ENCODE data around the gene SLC41A1.
A peak's percentile ranks its signal among the peaks of the same experiment; 100 is the strongest.

The SLC41A1 gene

DNA sequence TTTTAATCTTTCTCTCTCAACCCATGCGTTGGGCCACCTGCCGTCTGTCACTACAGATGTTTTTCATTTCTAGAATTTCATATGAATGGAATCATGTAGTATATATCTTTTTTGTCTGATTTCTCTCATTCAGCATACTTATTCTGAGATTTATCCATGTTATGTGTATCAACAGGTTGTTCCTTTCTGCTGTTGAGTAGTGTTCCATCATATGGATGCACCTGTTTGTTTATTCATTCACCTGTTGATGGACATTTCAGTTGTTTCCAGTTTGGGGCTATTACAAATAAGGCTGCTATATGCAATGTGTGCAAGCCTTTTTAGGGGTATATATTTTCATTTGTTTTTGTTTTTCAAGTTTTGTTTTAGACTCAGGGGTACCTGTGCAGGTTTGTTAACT is 9.4 kb upstream of the SLC41A1 start:
- DNase-seq: no peak

DNA sequence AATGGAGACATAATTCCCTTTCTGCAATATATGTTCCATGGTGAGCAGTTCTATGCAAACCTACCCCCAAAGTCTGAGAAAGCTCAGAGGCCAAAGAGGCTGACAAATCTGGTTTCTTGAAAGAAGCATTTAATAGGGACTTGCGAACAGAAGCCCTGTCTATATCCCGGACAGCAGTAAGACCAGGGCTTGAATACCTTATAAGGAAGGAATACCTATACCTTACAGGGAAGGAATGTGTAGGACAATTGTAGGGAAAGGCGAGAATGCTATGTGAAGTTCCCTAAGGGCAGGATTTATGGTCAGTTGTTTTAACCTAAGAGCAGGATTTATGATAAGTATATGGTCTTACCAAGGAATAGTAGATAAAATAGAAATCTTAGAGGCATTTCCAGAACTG is 5.0 kb upstream of the SLC41A1 start:
- DNase-seq: no peak

DNA sequence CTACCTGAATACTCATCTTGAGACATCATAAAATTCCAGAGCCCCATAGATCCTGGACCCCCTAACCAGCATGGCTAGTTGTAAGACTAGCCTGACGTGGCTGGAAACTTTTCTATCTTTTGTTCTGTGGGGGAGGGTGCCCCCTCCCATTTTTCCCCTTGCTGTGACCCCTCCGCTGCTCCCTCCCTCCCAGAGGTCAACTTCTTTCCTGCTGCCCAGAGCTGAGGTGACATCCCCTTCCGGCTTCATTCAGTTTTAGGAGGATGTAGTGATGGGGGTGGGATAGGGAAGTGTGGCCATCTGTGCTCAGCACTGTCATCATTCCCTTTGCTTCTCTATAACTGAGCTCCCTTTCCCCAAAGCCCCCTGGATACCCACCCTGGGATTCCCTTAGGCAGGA is 4.4 kb upstream of the SLC41A1 start:
- DNase-seq: no peak

DNA sequence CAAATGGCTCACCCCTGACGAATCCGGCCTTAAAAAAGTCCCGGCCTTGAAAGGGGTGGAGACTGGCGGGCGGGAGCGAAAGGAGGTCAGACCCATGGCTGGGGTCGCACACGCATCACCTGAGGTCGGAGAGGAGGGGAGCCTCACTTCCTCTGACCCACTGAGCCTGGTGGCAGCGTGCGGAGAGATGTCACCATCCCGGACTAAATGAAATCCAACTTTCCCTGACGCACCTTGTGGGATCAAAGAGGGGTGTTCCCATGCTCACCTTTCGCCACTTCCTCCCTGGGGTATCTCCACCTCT is 709 bp upstream of the SLC41A1 start:
- peak; percentile 66 for DNase-seq

DNA sequence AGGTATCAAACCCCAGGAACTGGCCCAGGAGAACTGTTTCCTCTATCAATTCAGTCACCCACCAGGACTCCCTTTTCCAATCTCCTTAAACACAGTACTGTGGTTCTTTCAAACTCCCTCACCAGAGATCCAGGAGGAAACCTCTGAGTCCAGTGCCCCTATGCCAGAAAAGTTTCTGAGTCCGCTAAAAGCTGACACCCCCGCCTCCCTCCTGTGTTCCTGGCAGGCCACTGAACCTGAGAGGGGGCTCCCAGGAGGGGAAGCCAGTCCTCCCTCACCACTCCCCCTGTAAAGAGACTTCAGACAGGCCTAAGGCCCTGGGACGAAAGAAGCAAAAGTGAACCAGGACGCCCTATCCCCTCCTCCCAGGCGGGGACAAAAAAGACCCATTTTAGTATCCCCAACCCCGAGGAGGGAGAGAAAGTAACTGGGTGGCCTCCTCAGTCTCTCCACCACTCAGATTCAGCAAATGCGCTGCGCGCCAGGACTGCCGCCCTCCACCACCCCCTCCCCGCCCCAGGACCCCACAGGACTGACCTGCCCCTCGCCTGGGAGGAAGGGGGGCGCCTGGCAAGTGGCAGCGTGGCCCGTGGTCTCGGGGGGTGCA is 624 bp downstream of the SLC41A1 start:
- peak; percentile 9 for DNase-seq

DNA sequence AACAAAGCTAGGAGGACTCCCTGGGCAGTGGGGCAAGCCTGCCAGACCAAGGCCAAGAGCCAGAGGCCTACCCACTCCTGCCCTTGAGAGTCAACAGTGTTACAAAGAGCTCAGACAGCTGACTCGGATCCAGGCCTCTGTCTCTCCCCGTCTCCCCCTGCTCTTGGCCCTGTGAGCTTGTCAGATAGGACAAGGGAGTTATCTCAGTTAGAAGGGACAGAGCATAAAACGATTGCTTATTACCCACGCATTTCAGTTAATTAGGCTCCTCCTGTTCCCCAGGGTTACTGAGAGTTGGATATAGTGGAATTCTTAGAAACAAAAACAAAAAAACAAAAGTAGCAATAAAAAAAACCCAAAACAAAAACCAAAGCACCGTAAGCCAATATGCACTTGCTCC is 1.3 kb downstream of the SLC41A1 start:
- no peak for DNase-seq

DNA sequence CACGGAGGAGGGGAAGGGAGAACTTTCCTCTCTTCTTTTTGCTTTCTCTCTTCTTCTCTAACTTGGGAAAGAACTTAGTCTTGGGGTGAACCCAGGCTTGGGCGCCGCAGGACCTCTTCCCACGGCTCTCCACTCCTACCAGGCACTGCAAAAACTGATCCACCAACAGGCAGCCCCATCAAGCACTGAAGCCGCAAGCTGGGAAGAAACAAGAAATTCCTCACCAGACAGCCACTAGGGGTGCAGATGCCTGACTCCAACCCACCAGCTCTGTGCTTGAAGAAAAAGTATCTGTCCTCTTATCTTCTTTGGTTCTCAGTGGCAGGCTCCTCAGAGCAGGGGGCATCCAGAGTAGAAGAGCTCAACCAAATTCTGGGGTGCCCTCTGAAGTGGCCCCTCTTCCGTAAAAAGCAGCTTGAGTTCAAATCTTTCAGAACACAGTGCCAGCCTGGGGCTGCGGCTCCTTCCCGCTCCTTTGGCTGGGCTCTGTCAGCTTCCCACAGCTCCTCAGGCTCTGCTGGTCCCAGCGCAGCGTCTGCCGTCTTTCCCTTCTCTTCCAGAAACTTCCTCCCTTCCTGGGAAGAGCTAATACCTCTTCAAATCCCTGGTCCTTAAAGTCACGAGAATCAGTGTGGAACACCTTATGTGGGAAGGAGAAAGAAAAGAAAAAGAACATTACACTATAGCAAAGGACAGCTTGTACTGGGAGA is 2.4 kb downstream of the SLC41A1 start:
- DNase-seq: peak; percentile 22

DNA sequence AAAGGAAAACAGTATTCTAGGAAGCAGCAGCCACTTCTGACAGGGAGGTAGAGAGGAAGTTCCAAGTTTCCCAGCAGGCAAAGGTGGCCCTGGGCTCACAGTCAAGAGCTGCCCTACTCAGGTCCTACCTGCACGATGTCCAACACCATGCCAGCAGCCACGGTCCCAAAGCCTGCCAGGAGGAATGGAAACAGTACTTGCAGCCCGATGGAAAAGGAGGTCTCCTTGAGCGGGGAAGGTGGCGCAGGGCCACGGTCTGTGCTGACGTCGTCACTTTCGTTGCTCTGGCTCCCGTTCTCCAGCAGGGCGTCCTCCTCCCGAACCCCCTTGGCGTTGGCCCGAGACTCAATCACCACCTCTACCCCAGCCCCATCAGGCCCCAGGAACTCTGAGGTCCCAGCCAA is 3.1 kb downstream of the SLC41A1 start:
- no peak for DNase-seq

DNA sequence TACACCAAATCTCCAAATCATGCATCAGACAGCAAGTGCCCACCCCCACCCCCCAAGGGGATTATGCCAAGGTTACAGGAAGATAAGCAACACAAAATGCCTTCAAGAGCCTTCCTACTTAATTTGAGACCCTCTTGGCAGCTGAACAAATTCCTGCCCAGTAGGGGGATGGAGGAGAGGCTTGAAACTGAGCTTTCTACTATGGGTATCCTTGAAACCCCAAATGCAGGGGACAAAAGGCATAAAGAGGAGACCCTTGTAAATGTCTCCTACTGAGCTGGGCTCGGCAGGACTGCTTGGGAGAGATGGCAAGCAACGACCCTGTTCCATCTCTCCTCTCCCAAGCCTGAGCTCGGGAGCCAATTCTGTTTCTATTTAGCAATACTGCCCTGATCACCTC is 3.5 kb downstream of the SLC41A1 start:
- no peak for DNase-seq

DNA sequence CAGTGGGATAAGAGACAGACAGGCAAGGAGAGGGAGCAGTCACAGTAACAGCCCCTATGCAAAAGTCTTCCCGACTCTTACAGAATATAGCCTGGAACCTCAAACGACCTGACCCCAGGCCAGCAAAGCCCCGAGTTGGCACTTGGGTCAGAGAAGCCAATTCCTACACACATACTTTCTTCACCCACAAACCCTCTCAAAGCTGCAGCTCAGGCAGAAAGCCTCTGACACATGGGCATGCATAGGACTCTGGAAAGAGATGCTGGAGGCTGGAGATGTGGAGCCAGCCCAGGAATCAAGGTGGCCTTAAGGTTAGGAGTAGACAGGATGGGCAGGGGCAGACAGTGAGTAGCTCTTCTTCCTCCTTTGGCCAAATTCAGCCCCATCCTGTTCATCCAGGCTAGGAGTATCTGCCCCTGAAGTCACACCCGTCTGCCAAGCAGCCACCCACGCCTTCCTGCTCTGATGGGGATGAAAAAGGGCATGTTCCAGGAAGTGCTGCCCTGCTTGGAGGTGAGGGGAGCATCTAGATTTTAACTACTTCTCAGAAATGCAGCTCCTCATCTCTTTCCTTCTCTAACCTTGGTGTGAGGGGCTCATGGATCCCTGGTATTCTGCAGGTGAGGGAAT is 7.8 kb downstream of the SLC41A1 start:
- DNase-seq: no peak

DNA sequence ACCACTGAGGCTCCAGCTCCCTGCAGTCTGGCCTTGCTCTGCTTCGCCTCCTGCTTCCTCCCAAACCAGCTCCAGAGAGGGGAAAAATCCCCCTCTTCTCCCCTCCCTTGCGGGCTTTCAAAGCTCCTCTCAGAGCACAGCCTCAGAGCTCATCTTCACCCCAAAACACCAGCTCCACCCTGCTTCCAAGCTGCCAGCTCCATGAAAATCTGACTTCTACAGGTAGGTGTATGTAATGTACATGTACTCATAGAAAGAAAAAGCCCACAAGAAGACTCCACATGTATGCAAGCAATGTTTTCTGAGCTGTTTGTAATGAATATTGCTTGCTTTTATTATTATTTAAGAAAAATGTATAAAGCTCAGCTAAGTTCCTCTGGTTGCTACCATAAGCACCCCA is 8.4 kb downstream of the SLC41A1 start:
- DNase-seq: no peak

DNA sequence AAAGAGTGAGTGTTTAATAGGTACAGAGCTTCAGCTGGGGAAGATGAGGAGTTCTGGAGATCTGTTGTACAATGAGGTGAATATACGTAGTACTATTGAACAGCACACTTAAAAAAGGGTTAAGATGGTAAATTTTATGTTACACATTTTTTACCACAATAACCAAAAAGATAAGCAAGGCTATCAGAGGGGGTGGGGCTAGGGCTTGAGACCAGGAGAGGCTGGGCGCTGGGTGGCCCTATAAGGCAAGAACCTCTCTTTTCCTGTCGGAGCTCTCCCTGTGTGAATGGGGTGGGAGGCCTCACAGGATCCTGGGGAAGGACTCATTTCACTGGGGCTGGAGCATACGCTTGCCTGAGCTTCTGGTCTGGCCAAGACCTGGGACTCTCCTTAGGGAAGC is 9.0 kb downstream of the SLC41A1 start:
- no peak for DNase-seq

DNA sequence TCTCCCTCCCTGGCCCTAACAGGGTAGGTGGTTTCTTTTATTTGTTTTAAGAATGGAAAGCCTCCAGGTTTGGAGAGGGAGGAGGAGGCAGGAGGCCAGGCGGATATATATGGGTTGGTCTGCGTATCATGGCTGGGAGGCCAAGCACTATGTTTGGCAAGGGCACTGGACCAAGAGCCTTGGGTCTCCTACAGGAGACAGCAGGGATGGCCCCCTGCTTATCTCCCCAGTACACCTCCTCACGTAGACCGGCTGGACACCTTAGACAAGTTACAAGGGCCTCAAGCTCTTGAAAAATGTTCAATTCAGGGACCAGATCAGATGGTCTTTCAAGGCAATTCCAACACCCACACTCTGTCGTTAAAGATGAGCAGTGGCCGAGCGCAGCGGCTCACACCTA is 10.9 kb downstream of the SLC41A1 start:
- DNase-seq: no peak

DNA sequence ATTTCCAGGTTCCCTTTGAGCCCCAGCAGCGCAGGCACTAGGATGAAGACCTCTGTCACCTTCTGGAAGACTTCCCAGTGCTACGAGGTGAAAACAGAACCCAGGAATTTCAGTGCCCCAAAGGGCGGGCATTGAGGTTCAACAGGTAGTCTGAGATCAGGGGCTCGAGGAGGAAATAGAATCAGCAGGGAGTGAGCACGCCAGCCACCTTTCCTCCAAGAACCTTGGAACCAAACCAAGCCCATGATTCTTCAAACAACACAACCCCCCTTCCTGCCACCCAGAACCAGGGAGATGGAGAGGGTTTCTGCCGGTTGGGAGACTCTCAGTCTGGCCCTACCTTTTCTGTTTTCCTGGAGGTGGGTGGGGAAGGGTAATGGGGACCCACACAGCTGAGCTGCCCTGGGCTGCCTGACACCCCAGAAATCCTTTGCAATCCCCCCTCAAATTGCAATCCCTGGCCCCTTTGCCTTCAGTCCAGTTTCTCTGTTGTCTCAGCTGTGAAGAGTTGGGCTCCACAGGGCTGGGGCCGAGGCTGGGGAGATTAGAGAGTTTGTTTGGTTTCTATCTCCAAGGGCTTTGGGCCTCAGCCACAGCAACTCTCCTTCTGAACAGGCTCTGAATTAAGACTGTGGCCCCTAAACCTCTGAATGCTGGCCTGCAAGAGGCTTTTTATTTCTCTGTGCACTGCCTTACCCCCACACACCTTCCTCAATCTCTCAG is 11.9 kb downstream of the SLC41A1 start:
- no peak for DNase-seq

DNA sequence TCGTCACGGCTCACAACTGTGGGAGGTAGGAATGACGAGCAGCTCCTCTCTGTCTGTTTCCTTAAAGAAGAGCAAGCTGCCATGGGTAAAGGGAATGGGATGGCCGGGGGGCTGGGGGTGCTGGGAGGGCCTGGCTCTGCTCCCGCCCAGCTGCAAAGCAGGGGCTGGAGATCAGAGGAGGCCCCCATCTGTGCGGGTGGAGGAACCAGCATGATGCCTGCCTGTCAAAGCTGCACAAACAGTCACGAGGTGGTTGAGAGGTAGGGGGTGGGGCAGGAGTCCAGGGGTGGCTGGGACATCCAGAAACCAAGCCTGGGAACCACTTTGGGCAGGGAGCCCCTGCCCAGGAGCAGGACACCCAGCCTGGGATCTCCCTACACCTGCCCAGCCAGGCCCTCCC is 12.6 kb downstream of the SLC41A1 start:
- no peak for DNase-seq

DNA sequence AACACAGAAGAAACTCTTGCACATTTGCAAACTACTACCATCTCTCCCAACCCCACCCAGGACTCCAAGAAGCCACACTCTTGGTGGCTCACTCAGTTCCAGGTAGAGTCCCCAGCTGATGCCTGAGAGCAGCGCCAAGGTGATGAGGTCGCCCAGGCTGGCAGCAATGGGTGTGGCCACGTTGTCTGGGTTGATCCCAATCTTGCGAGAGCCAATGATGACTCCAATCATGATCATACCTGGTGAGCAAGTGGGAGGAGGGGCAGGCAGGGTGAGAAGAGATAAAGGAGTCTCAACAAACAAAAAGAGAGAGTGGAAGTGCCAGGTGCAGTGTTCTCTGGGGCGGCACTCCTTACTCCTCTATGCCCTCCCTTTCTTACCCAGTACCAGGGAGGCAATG is 14.4 kb downstream of the SLC41A1 start:
- no peak for DNase-seq

DNA sequence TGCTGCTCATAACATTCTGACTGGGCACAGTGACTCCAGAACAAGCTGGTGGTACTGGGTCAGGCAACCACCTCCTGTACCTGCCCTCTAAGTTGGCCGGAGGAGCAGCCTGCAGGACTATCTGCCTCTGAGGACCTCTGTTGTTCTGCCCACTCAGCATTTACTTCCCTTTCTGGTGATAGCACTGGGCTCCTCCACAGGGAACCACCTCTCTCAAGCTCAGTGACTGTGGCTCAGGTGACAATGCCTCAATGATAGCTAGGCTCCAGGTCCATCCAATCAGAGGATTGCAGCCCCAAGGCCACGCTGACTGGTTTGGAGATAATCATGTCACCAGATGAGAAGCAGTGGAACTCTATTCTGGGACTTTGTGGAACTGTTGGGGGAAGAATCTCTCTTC is 15.8 kb downstream of the SLC41A1 start:
- DNase-seq: no peak

DNA sequence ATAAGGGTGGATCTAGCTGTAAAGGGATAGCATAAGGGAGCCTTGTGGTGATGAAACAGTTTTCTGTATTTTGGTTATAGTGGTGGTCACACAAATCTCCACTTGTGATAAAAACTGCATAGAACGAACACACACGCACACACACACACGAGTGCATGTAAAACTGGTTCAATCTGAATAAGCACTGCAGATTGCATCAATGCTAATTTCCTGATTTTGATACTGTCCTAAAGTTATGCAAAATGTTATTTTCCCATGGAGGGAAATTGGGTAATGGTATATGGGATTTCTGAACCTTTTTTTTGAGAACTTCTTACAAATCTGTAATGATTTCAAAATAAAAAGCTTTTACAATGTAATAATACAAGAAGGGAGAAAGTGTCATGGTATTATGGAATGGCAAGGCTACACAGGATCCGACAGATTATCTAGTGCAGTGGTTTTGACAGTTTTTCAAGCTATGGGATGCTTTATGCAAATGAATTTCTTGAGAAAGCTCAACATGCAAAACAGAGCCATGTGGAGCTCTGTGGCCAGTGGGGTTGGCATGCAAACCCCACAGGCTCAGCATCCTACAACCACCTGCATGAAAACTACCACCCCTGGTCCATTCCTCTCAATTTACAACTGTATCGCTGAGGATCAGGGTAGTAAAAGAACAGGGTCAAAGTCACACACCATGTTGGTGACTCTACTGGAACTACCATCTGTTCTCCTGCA is 18.8 kb downstream of the SLC41A1 start:
- DNase-seq: no peak

DNA sequence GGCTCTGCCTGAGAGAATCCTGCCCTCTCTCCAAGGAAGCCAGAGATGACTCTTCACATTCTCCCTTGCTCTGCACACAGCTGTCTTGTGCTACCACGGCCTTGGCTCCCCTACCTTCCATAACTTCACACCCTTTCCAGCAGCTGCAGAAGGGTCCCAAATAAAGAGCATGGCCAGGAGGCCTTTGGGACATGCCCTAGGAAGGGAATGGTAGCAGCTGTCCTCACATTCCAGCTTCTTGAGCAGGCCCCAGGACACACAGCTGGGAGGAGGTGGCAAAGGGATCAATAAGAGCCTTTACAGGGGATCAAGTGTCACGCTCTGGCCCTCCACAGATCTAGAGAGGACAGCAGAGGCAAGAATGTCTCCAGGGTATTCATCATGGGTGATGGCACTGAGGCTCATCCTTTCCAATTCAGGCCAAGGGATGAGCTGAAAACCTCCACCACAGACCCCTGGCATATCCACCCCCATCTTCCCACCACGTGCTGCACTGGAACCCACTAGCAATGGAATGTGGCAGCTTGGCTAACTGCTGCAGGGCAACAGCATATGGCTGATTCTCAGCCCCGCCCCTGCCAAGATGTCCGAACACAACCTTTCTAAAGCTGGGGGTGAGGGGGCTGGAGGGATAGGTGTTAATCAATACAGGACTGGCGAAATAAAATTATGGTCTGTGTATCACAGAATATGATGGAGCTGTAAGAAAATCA is 19.9 kb downstream of the SLC41A1 start:
- no peak for DNase-seq

DNA sequence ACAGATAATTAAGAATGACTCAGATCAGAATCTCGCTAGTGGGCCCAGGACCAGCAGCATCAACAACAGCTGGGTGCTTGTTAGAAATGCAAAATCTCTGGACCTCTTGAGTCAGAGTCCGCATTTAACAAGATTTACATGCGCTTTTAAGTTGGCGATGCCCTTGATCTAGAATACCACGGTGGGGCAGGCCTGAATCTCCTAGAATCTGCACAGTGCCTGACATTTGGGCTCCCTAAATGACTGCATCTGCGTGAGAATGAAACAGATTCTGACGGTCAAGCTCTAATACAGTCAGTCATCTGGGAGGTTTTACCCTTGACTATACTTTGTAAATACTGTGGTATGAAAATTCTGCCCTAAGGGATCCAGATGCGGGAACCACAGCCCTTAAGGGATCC is 20.5 kb downstream of the SLC41A1 start:
- DNase-seq: no peak

DNA sequence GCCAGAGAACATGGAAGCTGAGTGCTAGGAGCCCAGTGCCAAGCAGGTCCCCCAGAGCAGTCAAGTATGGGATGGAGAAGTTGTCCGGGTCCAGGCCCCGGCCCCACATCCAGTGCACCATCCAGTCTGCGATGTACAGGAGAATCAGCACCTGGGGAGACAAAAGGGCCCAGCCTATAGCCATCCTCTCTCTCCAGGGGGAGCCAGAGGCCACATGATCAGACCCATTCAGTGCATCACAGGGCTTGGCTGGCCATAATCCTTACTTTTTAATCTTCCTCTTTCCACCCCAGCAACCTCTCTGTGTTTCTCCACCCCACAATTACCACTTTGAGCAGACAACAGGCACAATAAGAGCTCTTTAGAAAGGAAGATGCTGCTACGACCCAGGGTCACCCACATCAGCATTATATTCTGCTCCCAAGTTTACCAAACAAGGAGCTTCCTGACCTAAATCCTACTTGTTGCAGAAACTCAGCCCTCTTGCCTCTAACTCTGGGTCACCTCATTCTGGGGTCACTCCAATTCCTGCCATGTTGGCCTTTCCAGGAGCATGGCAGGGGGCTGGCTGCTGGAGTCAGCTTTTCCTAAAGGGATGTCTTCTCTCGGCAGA is 21.3 kb downstream of the SLC41A1 start:
- DNase-seq: peak; percentile 55

DNA sequence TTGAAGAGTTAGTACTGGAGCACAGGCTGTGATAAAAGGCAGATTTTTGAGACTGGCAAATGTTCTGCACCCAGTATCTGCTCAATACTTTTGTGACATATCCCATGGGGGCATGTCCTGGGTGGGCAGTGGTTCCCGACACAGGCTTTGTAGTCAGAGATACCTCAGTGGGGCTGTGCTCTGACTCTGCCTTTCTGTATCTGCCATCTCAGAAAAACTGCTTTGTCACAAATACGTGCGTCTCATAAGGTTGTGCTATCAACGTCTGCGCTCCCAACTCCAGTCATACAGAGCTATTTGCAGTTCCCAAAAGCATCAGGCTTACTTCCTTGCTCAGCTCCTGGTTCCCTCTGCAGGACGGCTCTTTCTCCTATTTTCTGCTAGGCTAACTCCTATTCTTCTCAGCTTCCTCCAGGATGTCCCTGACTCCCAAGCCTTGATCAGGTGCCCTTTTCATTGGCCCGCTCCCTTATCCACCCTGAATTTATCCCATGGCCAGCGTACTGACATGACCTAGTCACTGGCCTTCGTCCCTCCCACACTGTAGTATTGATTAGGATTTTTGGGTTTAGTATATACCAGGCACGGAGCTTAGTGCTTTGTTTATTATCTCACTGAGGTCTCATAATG is 25.6 kb downstream of the SLC41A1 start:
- no peak for DNase-seq
